Activated naive CD8-positive, alpha-beta T cell treated with anti-CD3 and anti-CD28 coated beads, Interleukin-2, amount 10 ng/mL, durations not matched to agents 7 days and 5 days (primary cell): ENCODE results near the gene TMEM109. TPM values are rescaled to one million over a fixed set of nuclear protein-coding genes. Genes with fewer than 3 reads are reported as not detected.
A peak's percentile ranks its signal among the peaks of the same experiment; 100 is the strongest.
"Not testable (repeated sequence)": the region's sequence is repeated elsewhere in the genome, so short reads cannot be mapped to it uniquely, and the experiment has no call there.

Experiments
- ATAC-seq: fragments of 150-1000 bp; cut with Tn5 transposase; one replicate; pipeline ENCODE4 v1.10.0; 2021; ENCODE audit warnings: low read depth, moderate library complexity
- POLR2A ChIA-PET: fragments of 350-600 bp; sonication (Branson Sonifier 250); formaldehyde crosslinking; loops from one replicate; lab custom pipeline; 2021; ENCODE audit warnings: antibody characterized with exemption; lab: Charles Lee
- DNase-seq: peaks from one replicate; pipeline ENCODE4 v3.0.0; 2021
- H3K27ac Mint-ChIP-seq: one replicate; pipeline ENCODE4 v1.8.0; 2022; ENCODE audit warnings: mild to moderate bottlenecking, mixed read lengths
- H3K27me3 Mint-ChIP-seq: one replicate; pipeline ENCODE4 v1.8.0; 2022; ENCODE audit warnings: mild to moderate bottlenecking, moderate library complexity, mixed read lengths
- H3K36me3 Mint-ChIP-seq: one replicate; pipeline ENCODE4 v1.8.0; 2021; ENCODE audit warnings: mild to moderate bottlenecking, mixed read lengths
- H3K4me1 Mint-ChIP-seq: one replicate; pipeline ENCODE4 v1.8.0; 2021; ENCODE audit warnings: mixed read lengths
- H3K4me3 Mint-ChIP-seq: one replicate; pipeline ENCODE4 v1.8.0; 2022; ENCODE audit warnings: mild to moderate bottlenecking, moderate library complexity, mixed read lengths
- H3K9me3 Mint-ChIP-seq: one replicate; pipeline ENCODE4 v1.8.0; 2021; ENCODE audit warnings: mixed read lengths
- total RNA-seq, 2 experiments: library from RNA; stranded (reverse); gene quantifications; one replicate each; pipeline ENCODE4 v1.2.3, GENCODE V29; 2021

The TMEM109 gene
- total RNA-seq, 2 experiments from 2014 or later: 97.8 to 102 TPM

DNA sequence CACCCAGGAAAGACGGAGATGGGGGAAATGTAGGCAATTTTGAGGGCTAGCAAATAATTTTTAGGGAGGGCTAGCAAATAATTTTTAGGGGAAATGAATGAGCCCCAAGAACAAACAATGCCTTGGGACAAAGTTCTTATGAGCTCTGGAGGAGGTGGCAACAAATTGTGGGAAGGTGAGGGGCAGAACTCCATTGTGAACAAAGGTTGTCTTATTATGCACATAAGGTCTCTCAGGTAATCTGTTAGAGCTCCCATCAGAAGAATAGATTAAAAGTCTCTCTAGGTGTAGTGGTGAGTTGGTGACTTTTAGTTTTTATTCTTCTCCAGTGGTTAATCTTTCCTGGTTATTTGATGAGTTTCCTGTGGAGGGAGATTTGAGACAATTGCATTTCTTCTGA, 5.2 kb upstream of the TMEM109 start:
- no peak for ATAC-seq
- no peak overlapping the region for H3K27ac Mint-ChIP-seq
- no peak for DNase-seq
- POLR2A ChIA-PET: no interaction called here
- H3K27me3 Mint-ChIP-seq: no peaks in the 10 kb centered on the region
- peaks cover 50% of the 10 kb centered on the region for H3K4me1 Mint-ChIP-seq
- H3K36me3 Mint-ChIP-seq: no peaks in the 10 kb centered on the region
- H3K9me3 Mint-ChIP-seq: no peaks in the 10 kb centered on the region
- no peak overlapping the region for H3K4me3 Mint-ChIP-seq

DNA sequence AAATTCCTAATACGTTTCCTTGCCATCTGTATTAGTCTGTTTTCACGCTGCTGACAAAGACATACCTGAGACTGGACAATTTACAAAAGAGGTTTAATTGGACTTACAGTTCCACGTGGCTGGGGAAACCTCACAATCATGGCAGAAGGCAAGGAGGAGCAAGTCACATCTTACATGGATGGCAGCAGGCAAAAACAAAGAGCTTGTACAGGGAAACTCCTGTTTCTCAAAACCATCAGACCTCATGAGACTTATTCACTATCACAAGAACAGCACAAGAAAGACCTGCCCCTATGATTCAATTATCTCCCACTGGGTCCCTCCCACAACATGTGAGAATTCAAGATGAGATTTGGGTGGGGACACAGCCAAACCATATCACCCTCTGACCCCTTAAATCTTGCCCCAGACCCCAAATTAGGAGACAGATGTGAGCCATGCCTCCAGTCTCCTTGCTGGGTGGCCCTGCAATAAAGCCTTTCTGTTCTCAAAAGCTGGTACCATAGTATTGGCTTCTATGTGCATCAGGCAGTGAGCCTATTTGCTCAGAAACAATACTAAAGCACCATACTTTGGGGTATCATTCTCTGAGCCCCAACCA, 4.2 kb upstream of the TMEM109 start:
- ATAC-seq, DNase-seq, POLR2A ChIA-PET, H3K4me3 Mint-ChIP-seq, H3K27me3 Mint-ChIP-seq, H3K9me3 Mint-ChIP-seq, H3K36me3 Mint-ChIP-seq, H3K27ac Mint-ChIP-seq: not testable (repeated sequence)
- peaks cover 42% of the 10 kb centered on the region for H3K4me1 Mint-ChIP-seq

DNA sequence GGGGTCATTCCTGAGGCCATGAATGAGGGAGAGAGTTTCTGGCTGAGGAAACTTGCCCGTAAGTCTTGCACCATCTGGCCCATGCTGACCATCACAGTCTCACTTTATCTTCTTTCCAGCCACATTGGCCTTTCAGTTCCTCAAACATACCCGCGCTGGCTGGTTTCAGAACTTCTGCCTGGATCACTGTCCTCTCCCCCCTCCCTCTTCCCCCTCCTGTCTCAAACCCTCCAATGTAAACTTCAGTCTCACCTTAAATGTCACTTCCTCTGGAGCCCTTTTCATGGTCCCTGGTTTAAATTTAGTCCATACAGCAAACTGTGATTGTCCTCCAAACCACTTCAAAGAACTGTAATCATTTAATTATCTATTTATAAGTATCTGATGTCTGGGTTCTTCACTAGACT, 3.7 kb upstream of the TMEM109 start:
- no peak overlapping the region for H3K27ac Mint-ChIP-seq
- no peak for DNase-seq
- no peaks in the 10 kb centered on the region for H3K9me3 Mint-ChIP-seq
- H3K4me1 Mint-ChIP-seq: peaks cover 39% of the 10 kb centered on the region
- POLR2A ChIA-PET: no interaction called here
- no peak overlapping the region for H3K4me3 Mint-ChIP-seq
- ATAC-seq: no peak
- no peaks in the 10 kb centered on the region for H3K27me3 Mint-ChIP-seq
- no peaks in the 10 kb centered on the region for H3K36me3 Mint-ChIP-seq

DNA sequence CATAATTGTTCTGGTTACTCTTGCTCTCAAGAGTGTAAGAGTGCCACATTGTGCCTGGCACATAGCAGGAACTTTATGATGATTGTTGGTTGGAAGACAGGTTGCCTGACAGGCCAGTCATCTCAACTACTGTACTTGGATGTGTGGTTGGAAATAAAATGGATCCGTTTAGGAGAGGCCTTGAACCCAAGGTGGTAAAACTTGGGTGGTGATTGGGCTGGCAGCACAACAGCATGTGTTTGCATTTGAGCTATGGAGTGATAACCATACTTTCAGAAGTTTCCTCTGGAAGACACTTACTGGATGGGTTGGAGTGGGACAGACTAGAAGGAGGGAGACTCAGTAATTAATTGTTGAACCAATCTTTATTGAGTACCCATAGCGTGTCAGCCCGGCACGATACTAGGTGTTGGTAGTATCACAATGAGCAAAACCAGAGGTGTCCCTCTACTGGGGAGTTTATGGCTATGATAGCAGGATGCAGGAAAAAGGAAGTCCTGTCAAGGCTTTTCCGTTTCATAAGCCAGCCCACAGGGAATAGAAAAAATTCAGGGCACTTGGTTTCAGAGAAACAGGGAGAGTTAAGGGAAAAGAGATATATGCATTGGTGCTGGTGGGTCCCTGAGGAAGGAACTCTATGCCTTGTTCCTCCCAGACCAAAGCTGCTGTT, 3.1 kb upstream of the TMEM109 start:
- H3K27me3 Mint-ChIP-seq: no peaks in the 10 kb centered on the region
- ATAC-seq (no peak), DNase-seq (no peak)
- no peak overlapping the region for H3K4me3 Mint-ChIP-seq
- H3K27ac Mint-ChIP-seq: no peak overlapping the region
- no peaks in the 10 kb centered on the region for H3K36me3 Mint-ChIP-seq
- H3K9me3 Mint-ChIP-seq: no peaks in the 10 kb centered on the region
- peaks cover 40% of the 10 kb centered on the region for H3K4me1 Mint-ChIP-seq
- POLR2A ChIA-PET: no interaction called here

DNA sequence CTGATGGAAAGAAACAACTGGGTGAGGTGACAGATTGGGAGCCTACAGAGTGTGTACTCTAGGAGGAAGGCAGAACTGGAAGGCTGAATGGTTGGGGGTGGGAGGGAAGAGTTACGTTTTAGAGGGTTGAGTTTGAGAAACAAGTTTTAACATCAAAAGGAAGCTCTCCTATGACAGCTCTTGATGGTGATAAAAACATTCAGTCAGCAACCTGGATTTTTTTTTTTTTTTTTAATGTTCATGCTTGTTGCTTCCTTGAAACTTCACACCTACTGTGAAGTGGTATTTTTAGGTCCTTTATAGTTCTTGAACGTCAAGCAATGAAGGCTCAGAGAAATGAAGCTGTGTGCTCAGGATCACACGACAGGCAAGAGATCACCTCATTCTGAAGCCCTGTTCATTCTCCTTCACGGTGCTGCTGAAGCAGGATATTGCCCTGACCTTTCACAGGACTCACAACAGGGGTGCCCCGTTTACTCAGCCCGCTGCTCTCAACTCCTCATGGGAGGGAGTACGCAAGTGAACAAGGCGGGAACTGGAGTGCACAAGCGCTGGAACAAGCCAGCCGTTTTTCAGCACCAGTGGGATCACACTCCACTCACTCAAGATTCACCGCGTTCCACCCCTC, 1.6 kb upstream of the TMEM109 start:
- DNase-seq (no peak), ATAC-seq (no peak)
- H3K27me3 Mint-ChIP-seq: no peaks in the 10 kb centered on the region
- POLR2A ChIA-PET: interaction anchor here (0.7 to 2.6 kb wide), 5 partner anchors 9 to 169 kb away, joined by 3 to 13 read pairs (median 4); no protein-coding TSS in a partner anchor
- H3K36me3 Mint-ChIP-seq: peaks cover 3% of the 10 kb centered on the region
- H3K4me1 Mint-ChIP-seq: peaks cover 44% of the 10 kb centered on the region
- no peaks in the 10 kb centered on the region for H3K9me3 Mint-ChIP-seq
- H3K27ac Mint-ChIP-seq: peak overlapping the region; percentile 80
- H3K4me3 Mint-ChIP-seq: peak overlapping the region; percentile 62

DNA sequence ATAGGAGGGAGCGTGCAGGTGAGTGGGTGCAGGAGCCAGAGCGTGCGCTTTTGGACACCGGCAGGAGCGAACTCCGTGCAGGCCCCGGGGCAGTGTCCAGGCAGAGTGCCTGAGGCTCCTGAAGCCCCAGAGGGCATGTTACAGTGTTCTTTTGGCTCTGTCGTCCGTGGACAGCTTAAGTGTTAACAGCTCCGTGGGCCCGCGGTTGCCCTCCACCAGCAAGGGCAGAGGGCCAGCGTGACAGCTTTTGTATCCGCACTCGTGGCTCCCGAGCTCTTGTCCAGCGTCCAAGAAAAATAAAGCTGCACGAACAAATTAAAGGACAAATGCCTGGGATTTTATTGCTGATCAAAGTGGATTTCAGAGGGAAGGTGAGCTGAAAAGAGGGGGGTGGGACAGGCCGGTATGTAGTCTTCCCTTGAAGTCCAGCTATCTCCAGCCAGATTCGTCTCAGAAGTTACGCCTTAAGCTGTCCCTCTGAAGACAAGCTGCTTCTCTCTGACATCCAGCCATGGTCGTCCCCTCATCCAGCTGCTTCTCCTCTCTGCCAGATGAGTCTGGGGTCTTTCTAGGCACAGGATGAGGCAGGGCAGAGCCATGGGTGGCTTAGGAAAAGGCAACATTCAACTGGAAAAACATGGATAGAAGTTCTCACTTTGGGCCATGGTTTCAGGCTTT, 968 bp upstream of the TMEM109 start:
- H3K27ac Mint-ChIP-seq: peak overlapping the region; percentile 98
- H3K4me1 Mint-ChIP-seq: peaks cover 43% of the 10 kb centered on the region
- ATAC-seq: no peak
- no peaks in the 10 kb centered on the region for H3K9me3 Mint-ChIP-seq
- POLR2A ChIA-PET: interaction anchor here (0.8 to 3.1 kb wide), 12 partner anchors 7 to 199 kb away, joined by 3 to 21 read pairs (median 4); partner anchors contain the start of genes PRPF19 and ZP1
- peaks cover 4% of the 10 kb centered on the region for H3K36me3 Mint-ChIP-seq
- H3K4me3 Mint-ChIP-seq: peak overlapping the region; percentile 98
- DNase-seq: no peak
- no peaks in the 10 kb centered on the region for H3K27me3 Mint-ChIP-seq

DNA sequence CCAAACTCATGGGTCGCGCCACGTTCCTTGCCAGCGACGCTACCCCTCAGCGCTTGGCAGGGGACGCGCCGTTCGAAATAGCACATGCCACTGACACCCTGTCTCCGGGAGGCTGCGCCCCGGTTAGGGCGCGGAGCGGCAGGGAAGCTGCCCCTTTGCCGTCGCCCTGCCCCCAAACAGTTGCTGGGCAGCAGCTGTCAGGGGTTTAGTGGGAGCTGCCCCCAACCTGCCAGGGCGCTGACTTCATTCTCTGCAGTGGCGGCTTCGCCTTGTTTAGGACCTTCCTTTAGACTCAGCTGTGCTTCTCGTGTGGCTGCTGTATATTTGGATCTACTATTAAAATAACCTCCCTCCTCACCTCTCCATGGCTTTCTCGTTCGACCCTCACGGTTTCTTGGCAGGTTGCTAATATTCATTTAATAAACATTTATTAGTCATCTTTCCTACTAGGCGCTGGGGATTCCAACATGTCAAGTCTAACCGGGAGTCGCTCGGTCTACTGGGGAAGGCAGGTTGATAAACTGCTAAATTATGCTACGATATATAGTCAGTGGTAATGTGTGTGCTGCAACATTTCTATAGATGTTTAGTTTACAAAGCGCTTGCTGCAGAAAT, 782 bp downstream of the TMEM109 start:
- H3K4me1 Mint-ChIP-seq: peaks cover 45% of the 10 kb centered on the region
- H3K27me3 Mint-ChIP-seq: no peaks in the 10 kb centered on the region
- H3K9me3 Mint-ChIP-seq: no peaks in the 10 kb centered on the region
- H3K36me3 Mint-ChIP-seq: peaks cover 8% of the 10 kb centered on the region
- DNase-seq (peak; percentile 65), ATAC-seq (peak; percentile 27)
- H3K27ac Mint-ChIP-seq: peak overlapping the region; percentile 91
- POLR2A ChIA-PET: interaction anchor here (0.9 to 3.1 kb wide), 16 partner anchors 9 to 200 kb away, joined by 3 to 21 read pairs (median 4); partner anchors contain the start of genes PRPF19, PTGDR2, SLC15A3 and TMEM132A
- peak overlapping the region; percentile 89 for H3K4me3 Mint-ChIP-seq

DNA sequence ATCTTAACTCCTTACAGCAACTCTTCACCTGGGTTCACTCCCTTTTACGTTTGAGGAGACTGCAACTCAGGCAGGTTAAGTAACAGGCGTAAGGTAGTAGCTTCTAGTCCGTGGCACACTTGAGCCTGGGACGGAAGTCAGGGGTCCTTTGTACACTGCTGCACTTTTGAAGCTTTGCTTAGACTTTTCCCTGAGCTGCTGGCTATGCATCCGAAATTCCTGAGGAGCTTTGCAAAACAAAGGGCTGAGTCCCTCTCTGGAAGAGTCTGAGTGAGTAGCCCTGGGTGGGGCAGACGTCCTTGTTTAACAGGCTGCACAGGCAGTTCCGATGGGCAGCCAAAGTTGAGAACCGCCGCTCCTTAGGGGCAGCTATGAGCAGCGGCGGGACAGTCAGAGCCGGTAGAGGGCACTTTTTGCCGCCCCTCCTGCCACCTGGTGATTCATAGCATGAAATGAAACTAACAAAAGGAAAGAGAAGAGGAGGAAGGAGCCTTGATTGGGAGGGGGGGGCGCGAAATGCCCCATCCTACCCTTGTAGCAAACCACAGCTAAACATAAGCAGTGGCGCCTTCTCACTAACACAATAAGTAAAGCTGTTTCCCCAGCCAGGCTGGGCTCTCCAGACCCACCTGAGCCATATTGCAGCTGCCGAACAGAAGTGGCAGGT, 1.4 kb downstream of the TMEM109 start:
- Mint-ChIP-seq H3K4me1 (peaks cover 43% of the 10 kb centered on the region), H3K27ac (peak overlapping the region; percentile 91), H3K27me3 (no peaks in the 10 kb centered on the region), H3K9me3 (no peaks in the 10 kb centered on the region), H3K36me3 (peaks cover 11% of the 10 kb centered on the region), H3K4me3 (peak overlapping the region; percentile 89)
- POLR2A ChIA-PET: interaction anchor here (0.6 to 3.1 kb wide), 16 partner anchors 8 to 216 kb away, joined by 3 to 21 read pairs (median 3); partner anchors contain the start of genes PRPF19, SLC15A3 and TMEM132A
- DNase-seq (peak; percentile 74), ATAC-seq (peak; percentile 62)

DNA sequence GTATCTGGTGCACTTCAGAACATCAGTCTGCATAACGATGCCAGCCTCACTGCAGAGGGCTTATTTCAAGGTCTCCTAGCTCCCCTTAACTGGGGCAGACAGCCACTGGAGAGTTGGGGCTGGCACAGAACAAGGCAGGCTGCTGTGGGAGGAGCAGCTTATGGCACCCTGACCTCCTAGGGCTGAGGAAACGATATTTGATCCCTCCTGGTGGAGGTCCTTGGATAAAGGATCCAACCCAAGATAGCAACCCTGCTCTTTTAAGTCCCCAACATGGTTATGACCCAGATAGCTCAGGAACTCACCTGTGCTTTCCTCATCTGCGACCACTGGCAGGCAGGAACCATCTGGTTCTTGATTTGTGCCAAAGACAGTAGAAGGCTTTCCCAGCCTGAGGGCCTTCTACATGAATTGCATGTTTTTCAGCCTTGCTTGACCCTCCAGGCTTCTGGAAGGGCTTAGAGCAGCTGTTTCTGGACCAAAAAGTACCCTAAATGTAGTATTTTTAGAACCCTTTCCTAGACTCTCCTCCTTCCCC, 2.8 kb downstream of the TMEM109 start:
- ATAC-seq (no peak), DNase-seq (no peak)
- peak overlapping the region; percentile 63 for H3K27ac Mint-ChIP-seq
- H3K4me3 Mint-ChIP-seq: peak overlapping the region; percentile 7
- POLR2A ChIA-PET: interaction anchor here (0.6 kb wide), 1 partner anchor 74 kb away, joined by 5 read pairs; no protein-coding TSS in a partner anchor
- H3K27me3 Mint-ChIP-seq: no peaks in the 10 kb centered on the region
- H3K9me3 Mint-ChIP-seq: no peaks in the 10 kb centered on the region
- peaks cover 36% of the 10 kb centered on the region for H3K4me1 Mint-ChIP-seq
- H3K36me3 Mint-ChIP-seq: peaks cover 15% of the 10 kb centered on the region

DNA sequence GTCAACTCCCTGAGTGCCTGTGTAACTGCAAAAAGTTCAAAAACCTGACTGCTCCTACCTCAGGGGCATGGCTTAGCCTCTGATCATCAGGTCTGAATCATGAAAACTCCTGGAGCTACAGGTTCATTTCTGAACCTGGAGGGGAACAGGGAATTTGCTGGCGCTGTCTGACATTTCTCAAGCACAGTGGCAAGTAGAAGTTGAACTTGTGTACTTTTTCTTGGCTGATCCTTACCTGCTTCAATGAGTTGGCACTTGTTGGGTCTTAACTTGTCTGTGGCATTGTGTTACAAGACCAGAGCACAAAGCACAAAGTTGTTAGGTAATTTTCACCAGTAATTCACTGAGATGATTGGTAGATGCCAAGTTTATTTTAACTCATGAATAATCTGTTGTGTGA, 3.3 kb downstream of the TMEM109 start:
- DNase-seq (no peak), ATAC-seq (no peak)
- H3K4me3 Mint-ChIP-seq: no peak overlapping the region
- no peaks in the 10 kb centered on the region for H3K27me3 Mint-ChIP-seq
- H3K27ac Mint-ChIP-seq: peak overlapping the region; percentile 63
- no peaks in the 10 kb centered on the region for H3K9me3 Mint-ChIP-seq
- H3K36me3 Mint-ChIP-seq: peaks cover 17% of the 10 kb centered on the region
- H3K4me1 Mint-ChIP-seq: peaks cover 30% of the 10 kb centered on the region
- POLR2A ChIA-PET: no interaction called here

DNA sequence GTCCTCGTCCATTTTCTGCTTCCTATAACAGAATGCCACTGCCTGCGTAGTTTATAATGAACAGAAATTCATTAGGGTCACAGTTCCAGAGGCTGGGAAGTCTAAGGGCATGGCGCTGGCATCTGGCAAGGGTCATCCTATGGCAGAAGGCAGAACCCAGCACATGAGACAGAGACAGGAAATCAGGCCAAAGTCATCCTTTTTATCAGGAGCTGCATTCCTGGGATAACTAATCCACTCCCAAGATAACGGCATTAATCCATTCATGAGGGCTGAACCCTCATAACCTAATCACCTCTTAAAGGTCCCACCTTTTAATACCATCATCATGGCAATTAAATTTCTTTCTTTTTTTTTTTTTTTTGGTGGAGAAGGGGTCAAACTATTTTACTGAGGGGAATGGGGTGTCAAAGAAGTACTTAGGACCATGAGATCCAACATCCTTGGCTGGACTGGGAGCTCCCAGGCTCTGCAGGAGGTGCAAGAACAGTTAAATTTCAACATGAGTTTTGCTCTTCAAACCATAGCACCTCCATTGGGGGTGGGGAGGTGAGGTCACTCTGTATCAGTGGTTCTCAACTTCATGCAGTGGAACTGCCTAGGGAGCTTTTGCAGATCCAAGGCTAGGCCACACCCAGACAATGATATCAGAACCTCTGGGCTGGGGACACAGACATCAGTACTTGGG, 4.4 kb downstream of the TMEM109 start:
- Mint-ChIP-seq H3K4me1 (peaks cover 23% of the 10 kb centered on the region), H3K27ac (no peak overlapping the region), H3K27me3 (no peaks in the 10 kb centered on the region), H3K4me3 (no peak overlapping the region), H3K9me3 (no peaks in the 10 kb centered on the region), H3K36me3 (peaks cover 21% of the 10 kb centered on the region)
- ATAC-seq: no peak
- POLR2A ChIA-PET: interaction anchor here (1.0 kb wide), 1 partner anchor 18 kb away, joined by 5 read pairs; no protein-coding TSS in a partner anchor
- no peak for DNase-seq

DNA sequence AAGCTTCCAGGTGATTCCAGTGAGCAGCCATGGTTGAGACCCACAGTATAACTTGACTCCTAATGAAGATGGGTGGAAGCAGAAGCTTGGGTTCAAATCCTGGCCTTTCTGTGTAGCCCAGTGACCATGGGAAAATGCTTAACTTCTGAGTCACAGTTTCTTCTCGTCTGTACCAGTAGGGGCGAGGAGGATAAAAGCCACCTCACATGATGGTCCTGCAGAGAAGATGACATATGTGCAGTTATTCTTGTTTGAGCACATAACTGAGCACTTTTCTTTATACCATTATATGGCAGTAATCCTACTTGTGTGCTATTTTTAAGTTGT, 4.9 kb downstream of the TMEM109 start:
- POLR2A ChIA-PET: no interaction called here
- H3K27ac Mint-ChIP-seq: no peak overlapping the region
- DNase-seq (no peak), ATAC-seq (no peak)
- no peaks in the 10 kb centered on the region for H3K9me3 Mint-ChIP-seq
- peaks cover 21% of the 10 kb centered on the region for H3K36me3 Mint-ChIP-seq
- no peak overlapping the region for H3K4me3 Mint-ChIP-seq
- H3K27me3 Mint-ChIP-seq: no peaks in the 10 kb centered on the region
- peaks cover 21% of the 10 kb centered on the region for H3K4me1 Mint-ChIP-seq
